HG02943 (cell line): ENCODE results near the gene KAZALD1.

Source experiments
- ATAC-seq: cut with Tn5 transposase; IDR thresholded peaks from one replicate; pipeline ENCODE4 v1.9.1; 2021; ENCODE audit warnings: mild to moderate bottlenecking, low read depth, moderate library complexity; ENCODE audit not compliant: unreplicated experiment

The KAZALD1 gene

GRCh38 chr10:101091546-101092290 is 29.9 kb downstream of the KAZALD1 start:
- no peak for ATAC-seq

- ATAC-seq: no peak
These were observed 31.1 kb downstream of the KAZALD1 start for GRCh38 chr10:101092881-101093354.

DNA sequence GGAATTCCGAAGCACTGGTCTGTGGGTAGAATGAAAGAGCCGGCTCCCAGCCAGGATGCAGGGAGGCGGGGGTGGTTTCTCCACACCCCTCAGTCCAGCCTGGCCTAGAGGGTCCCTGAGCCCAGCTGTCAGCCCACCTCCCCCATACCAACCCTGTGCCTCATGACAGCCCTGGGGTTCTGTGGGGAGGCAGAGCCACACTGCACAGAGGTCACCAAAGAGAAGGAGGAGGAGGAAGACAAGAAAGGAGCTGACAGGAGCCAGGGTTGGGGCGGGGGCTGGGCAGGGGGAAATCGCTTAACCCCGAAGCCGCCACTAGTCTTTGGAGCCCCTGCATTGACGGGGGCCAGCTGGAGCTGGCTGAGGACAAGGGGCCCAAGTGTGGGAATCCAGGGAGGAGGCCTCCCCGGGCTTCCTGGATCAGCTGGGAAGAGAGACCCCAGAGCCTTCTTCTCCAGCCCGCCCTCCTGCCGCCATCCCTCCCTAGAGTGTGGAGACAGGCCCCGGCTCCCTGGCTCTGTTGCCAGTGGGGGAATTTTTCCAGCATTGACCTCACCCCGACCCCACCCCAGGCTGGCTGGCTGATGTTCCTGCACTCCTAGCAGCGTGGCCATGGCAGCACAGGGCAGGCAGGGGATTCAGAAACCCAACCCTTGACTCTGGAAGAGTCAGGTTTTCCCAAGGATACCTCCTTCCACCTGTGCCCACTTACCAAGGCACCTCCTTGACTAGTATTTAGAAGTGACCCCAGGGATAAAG is 32.5 kb downstream of the KAZALD1 start:
- no peak for ATAC-seq

DNA sequence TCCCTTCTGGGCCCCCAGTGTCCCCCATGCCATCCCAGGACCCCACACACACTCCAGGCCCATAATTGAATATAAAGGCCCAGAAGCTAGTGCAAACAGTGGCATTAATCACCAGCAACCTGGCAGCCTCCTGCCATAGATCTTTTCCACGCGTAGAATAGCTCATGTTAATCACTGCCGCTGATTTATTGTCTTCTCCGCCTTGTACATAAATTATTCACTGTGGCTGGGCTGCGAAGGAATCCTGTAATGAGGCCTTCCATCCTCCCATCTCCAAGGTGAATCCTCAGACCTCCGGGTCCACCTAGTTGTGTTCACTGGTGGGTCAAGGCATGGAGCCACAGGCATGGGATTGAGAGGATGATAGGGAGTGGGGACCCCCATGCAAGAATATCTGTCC is 33.2 kb downstream of the KAZALD1 start:
- no peak for ATAC-seq

GRCh38 chr10:101095550-101096213 is 33.9 kb downstream of the KAZALD1 start:
- ATAC-seq: no peak

- no peak for ATAC-seq
These were observed 34.6 kb downstream of the KAZALD1 start for GRCh38 chr10:101096378-101096777.

DNA sequence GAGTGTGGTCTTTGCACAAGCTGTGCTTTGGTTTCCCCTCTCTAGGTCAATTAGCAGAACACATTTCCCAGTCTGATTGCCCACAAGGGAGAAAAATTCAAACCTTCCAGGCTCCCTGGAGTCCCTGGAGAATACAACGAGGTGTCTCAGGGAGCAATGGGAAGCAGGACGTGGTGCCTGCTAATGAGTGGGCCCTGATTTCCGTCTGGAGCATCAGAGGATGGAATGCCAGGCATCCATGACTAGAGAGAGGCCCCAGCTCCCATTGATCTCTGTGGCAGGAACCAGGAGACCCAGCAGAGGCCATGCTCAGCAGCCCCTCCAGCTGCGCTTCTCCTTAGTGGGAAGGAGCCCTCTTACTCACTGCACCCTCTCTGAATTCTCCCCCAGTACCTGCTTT is 36.1 kb downstream of the KAZALD1 start:
- no peak for ATAC-seq

- ATAC-seq: no peak
These were observed 38.1 kb downstream of the KAZALD1 start for GRCh38 chr10:101099901-101100300.

DNA sequence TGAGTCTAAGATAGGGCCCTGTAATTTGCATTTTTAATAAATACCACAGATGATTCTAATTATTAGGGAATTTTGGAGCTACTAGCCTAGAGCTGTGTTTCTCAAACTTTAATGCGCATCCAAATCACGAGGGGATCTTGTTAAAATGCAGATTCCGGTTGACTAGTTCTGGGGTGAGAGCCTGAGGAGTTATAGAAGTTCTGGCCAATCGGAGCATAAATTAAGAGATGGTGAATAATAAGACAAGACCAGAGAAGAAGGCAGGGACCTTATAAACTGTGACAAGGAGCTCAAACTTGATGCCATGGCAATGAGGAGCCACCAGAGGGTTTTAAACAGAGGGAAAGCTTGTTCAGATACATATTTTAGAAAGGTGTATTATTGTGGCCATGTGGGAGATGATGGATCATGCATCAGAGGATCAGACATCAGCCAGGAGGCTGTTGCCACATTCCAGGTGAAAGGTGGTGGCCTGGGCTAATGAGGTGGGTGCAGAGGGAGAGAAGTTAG is 39.6 kb downstream of the KAZALD1 start:
- no peak for ATAC-seq

GRCh38 chr10:101103430-101103829 is 41.6 kb downstream of the KAZALD1 start:
- ATAC-seq: no peak

DNA sequence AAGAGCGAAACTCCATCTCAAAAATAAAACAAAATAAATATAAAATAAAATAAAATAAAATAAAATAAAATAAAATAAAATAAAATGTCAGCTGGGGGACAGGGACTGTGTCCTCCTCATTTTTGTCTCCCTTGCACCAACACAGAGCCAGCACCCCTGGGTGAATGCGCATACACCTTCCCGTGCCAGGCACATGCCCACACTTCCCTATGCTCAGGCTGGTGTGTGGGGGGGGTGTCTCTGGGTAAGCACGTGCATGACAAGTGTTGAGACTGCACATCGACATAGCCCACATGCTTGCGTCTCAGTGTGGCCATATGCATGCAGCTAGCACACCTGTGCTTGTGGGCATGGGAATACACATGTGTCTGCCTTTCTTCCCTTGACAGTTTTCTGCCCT is 44.6 kb downstream of the KAZALD1 start:
- no peak for ATAC-seq

- no peak for ATAC-seq
These were observed 46.0 kb downstream of the KAZALD1 start for GRCh38 chr10:101107771-101108170.

GRCh38 chr10:101110856-101111523 is 49.2 kb downstream of the KAZALD1 start:
- ATAC-seq: no peak

GRCh38 chr10:101111547-101111946 is 49.8 kb downstream of the KAZALD1 start:
- no peak for ATAC-seq

DNA sequence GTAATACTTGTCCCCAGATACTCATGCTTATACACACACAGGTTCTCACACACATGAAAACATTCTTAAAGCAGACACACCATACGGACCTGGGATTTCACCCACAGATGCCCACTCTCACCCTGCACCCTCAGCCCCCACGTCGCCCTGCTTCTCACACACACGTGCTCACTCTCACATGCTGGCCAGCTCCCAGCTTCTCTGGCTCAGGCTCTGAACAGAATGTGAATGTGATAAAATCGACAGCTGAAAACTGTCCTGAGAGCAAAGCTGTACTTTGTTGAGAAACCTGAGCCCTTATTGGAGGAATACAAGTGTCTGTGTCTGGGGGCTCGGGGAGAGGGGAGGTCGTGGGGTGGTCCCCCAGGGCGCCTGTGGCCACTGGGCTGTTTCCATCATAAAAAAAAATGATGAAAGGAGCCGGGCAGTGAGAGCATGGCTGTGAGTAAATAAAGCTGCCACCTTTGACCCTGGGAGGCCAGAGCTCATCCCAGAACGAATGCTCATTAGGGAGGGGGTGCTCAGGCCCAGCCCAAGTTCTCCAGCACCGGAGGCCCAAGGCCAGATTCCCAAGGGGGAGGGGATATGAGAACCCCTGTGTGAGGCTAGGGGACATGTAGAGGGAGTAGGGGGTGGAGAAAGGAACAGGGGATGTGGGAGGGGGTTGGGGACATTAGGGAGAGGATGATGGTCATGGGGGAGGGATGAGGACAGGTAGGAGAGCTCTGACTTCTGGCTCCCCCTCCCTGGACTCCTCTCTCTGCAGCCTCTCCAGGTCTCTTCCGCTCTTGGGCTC is 51.2 kb downstream of the KAZALD1 start:
- ATAC-seq: no peak

DNA sequence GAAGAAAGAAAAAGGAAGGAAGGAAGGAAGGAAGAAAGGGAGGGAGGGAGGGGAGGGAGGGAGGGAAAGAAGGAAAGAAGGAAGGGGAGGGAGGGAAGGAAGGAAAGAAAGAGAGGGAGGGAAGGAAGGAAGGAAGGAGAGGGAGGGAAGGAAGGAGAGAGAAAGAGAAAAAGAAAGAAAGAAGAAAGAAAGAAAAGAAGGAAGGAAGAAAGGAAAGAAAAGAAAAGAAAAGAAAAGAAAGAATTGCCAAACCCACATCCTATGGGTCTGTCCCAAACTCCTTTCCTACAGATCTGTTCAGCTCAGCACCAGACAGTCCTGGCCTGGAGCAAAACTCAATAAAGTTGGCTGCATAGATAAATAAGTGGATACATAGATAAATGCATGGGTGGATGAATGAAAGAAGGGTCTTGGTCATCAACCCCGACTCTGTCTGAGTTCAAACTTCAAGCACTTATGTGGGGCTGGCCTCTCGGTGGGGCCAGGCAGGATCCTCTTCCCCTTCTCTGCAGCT is 52.2 kb downstream of the KAZALD1 start:
- ATAC-seq: no peak

DNA sequence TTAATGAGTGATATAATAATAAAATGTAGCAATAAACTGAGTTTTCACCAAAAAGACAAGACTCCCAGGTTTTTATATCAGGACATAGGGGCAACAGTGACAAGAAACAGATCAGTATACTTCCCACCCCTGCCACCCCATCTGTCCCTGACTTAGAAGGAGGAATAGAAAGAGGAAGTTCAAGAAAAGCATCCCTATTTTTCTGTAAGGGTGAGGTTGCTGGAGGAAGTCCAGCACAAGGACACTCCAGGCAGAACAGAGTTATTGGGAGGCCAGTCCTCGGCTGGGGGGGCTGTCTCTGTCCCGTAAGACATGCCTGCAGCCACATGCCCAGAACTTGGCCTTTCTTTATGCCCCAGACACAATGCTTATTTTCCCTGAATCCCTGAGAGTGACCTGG is 52.9 kb downstream of the KAZALD1 start:
- no peak for ATAC-seq
